HL-60 (cell line): ENCODE measurements around the gene MFSD1.

ENCODE experiments used
- DNase-seq, 2 experiments: peaks; one replicate each; pipeline ENCODE4 v3.0.0-alpha.2; 2010 to 2020; ENCODE audit warnings: low read depth in 1 of 2, low spot score in 1 of 2
- H3K27ac ChIP-seq: fragments of 250-450 bp; sonication (Bioruptor Pico); replicated peaks from 2 replicates; pipeline ENCODE4 v1.5.1; 2020; ENCODE audit warnings: mild to moderate bottlenecking, moderate library complexity
- H3K27me3 ChIP-seq: fragments of 250-450 bp; sonication (Bioruptor Pico); 2 replicates; pipeline ENCODE4 v1.5.1; 2021; ENCODE audit warnings: mild to moderate bottlenecking, moderate library complexity; ENCODE audit not compliant: insufficient read depth, poor library complexity, severe bottlenecking
- H3K4me3 ChIP-seq: replicated peaks from 2 replicates; pipeline ENCODE4 v1.5.1; 2011; ENCODE audit warnings: mild to moderate bottlenecking, control low read depth, low read length; ENCODE audit not compliant: insufficient read depth
- GABPA ChIP-seq: IDR thresholded peaks from 2 replicates; pipeline ENCODE4 v1.6.1; 2012; ENCODE audit warnings: low read depth
- POLR2AphosphoS5 ChIP-seq: IDR thresholded peaks from 2 replicates; pipeline ENCODE4 v1.6.1; 2012; ENCODE audit warnings: low read depth
- REST ChIP-seq: IDR thresholded peaks from 2 replicates; pipeline ENCODE4 v1.6.1; 2012; ENCODE audit warnings: low read depth; ENCODE audit not compliant: insufficient replicate concordance
- SPI1 ChIP-seq: IDR thresholded peaks from 2 replicates; pipeline ENCODE4 v1.6.1; 2012; ENCODE audit warnings: low read depth, mild to moderate bottlenecking, borderline replicate concordance
- TF ChIP-seq, protein P1 (sequence below): IDR thresholded peaks from one replicate; pipeline ENCODE4 v1.5.1; 2011; ENCODE audit warnings: low read length, control low read depth, inconsistent platforms; ENCODE audit not compliant: insufficient read depth

The MFSD1 gene

DNA sequence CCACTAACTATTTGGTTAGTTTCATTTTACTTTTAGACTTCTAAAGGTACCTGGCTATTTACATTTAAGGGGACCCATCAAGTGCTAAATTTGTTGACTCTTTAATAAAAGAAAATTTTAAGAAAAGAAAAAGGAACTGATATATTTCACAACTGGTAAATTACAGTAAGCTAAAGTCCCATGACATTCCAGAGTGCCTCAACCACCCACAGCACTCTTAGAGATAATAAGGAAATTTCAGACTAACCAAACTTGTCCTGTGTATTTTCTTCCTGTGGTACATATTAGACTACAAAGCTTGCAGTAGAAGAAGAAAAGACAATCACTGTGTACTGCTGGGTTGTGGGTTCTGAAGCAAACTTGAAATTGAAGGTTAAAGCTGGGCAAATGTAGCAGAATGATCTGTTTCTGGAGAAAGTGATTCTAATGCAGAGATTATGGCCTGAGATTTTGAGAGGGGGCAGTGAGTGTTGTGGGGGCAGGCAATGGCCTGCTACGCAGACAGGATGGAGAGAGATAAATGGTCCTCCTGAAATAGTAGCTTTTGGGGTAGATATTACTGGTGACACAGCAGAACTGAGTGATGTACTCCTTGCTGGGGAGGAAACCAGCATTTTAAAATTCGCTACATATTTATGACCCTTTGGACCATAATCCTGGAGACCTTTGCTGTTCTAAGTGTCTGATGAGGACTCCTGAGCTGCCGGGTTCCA, 24.5 kb upstream of the MFSD1 start:
- H3K27me3 ChIP-seq = no peaks in the 10 kb centered on the region
- H3K4me3 ChIP-seq = no peak overlapping the region
- DNase-seq = no peak
- no peak overlapping the region for H3K27ac ChIP-seq
- TF ChIP-seq POLR2AphosphoS5 (no peak), SPI1 (no peak), REST (no peak), GABPA (no peak)
- TF ChIP-seq, protein P1, sequence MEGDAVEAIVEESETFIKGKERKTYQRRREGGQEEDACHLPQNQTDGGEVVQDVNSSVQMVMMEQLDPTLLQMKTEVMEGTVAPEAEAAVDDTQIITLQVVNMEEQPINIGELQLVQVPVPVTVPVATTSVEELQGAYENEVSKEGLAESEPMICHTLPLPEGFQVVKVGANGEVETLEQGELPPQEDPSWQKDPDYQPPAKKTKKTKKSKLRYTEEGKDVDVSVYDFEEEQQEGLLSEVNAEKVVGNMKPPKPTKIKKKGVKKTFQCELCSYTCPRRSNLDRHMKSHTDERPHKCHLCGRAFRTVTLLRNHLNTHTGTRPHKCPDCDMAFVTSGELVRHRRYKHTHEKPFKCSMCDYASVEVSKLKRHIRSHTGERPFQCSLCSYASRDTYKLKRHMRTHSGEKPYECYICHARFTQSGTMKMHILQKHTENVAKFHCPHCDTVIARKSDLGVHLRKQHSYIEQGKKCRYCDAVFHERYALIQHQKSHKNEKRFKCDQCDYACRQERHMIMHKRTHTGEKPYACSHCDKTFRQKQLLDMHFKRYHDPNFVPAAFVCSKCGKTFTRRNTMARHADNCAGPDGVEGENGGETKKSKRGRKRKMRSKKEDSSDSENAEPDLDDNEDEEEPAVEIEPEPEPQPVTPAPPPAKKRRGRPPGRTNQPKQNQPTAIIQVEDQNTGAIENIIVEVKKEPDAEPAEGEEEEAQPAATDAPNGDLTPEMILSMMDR = no peak

DNA sequence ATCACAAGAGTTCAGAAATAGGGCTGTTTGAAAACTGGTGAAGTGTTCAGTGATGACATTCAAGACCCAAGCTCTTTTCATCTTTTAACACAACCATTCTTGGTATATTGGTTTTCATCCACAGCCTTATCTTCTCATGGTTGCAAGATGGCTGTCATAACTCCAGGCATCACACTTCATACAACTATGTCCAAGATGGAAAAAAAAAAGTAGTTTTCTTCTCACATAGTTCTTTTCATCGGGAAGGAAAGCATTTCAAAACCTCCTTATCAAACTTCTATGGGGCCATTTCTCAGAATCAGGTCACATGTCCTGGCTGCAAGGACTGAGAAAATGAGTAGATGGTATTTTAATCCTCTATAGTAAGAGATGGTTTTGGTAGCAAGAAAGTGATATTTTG, 21.1 kb upstream of the MFSD1 start:
- DNase-seq = no peak
- no peak overlapping the region for H3K27ac ChIP-seq

GRCh38 chr3:158781191-158781590, 20.7 kb upstream of the MFSD1 start:
- no peak overlapping the region for H3K4me3 ChIP-seq
- TF ChIP-seq SPI1 (no peak), GABPA (no peak), REST (no peak), POLR2AphosphoS5 (no peak)
- TF ChIP-seq, protein P1 = no peak
- H3K27ac ChIP-seq = no peak overlapping the region
- H3K27me3 ChIP-seq = no peaks in the 10 kb centered on the region
- DNase-seq = no peak

More for the DNA sequence above, 21.1 kb upstream of the MFSD1 start:
- Histone ChIP-seq H3K4me3 (no peak overlapping the region), H3K27me3 (no peaks in the 10 kb centered on the region)
- no peak for TF ChIP-seq POLR2AphosphoS5

GRCh38 chr3:158781849-158782248, 20.0 kb upstream of the MFSD1 start:
- no peaks in the 10 kb centered on the region for H3K27me3 ChIP-seq
- no peak for DNase-seq
- TF ChIP-seq POLR2AphosphoS5 (no peak), SPI1 (no peak), REST (no peak)
- TF ChIP-seq, protein P1 = no peak
- H3K4me3 ChIP-seq = no peak overlapping the region
- H3K27ac ChIP-seq = no peak overlapping the region
